Keratinocyte (primary cell): ENCODE measurements around the gene GCFC2.

Source experiments
- EZH2 ChIP-seq: IDR thresholded peaks from one replicate; pipeline ENCODE4 v1.6.1; 2012; ENCODE audit warnings: inconsistent platforms, mild to moderate bottlenecking, low read length, moderate library complexity
- TF ChIP-seq, protein P1 (sequence below), 3 experiments: IDR thresholded peaks in 1 of 3; conservative IDR thresholded peaks in 1 of 3; optimal IDR thresholded peaks in 1 of 3; 2 replicates in 2 of 3; 3 replicates in 1 of 3; pipeline versions ENCODE3 to v1.5.1; 2011; ENCODE audit warnings: low read length in 3 of 3, mild to moderate bottlenecking in 3 of 3, moderate library complexity in 2 of 3, control low read depth in 1 of 3, inconsistent platforms in 1 of 3; ENCODE audit not compliant: insufficient read depth in 2 of 3; ENCODE audit errors: extremely low read depth in 1 of 3

GRCh38 chr2:75716406-75716805 is 5.7 kb upstream of the GCFC2 start:
- TF ChIP-seq, protein P1, sequence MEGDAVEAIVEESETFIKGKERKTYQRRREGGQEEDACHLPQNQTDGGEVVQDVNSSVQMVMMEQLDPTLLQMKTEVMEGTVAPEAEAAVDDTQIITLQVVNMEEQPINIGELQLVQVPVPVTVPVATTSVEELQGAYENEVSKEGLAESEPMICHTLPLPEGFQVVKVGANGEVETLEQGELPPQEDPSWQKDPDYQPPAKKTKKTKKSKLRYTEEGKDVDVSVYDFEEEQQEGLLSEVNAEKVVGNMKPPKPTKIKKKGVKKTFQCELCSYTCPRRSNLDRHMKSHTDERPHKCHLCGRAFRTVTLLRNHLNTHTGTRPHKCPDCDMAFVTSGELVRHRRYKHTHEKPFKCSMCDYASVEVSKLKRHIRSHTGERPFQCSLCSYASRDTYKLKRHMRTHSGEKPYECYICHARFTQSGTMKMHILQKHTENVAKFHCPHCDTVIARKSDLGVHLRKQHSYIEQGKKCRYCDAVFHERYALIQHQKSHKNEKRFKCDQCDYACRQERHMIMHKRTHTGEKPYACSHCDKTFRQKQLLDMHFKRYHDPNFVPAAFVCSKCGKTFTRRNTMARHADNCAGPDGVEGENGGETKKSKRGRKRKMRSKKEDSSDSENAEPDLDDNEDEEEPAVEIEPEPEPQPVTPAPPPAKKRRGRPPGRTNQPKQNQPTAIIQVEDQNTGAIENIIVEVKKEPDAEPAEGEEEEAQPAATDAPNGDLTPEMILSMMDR (optimal IDR thresholded peaks at IDR 0.05 in 1 of 3, IDR thresholded peaks at IDR 0.05 in 1 of 3, conservative IDR thresholded peaks at IDR 0.05 in 1 of 3; ENCODE audit: extremely low read depth in 1 of 3, insufficient read depth in 2 of 3, low read length in 3 of 3) = no peak
- TF ChIP-seq EZH2 = no peak
